HFF-Myc (cell line): Measurements from ENCODE around the gene IPO11.
"Not testable (repeated sequence)": the region's sequence is repeated elsewhere in the genome, so short reads cannot be mapped to it uniquely, and the experiment has no call there.

Experiments
- DNase-seq: peaks from one replicate; pipeline ENCODE4 v3.0.0-alpha.2; 2011; ENCODE audit warnings: low read depth; ENCODE audit errors: extremely low read depth
- H3K4me3 ChIP-seq: replicated peaks from 2 replicates; pipeline ENCODE4 v1.5.1; 2011; ENCODE audit warnings: low read depth, mild to moderate bottlenecking, control low read depth, low read length
- TF ChIP-seq, protein P1 (sequence below): IDR thresholded peaks from 2 replicates; pipeline ENCODE4 v1.5.1; 2012; ENCODE audit warnings: mild to moderate bottlenecking, low read depth, low read length, control low read depth; ENCODE audit errors: missing control alignments

IPO11 gene

DNA sequence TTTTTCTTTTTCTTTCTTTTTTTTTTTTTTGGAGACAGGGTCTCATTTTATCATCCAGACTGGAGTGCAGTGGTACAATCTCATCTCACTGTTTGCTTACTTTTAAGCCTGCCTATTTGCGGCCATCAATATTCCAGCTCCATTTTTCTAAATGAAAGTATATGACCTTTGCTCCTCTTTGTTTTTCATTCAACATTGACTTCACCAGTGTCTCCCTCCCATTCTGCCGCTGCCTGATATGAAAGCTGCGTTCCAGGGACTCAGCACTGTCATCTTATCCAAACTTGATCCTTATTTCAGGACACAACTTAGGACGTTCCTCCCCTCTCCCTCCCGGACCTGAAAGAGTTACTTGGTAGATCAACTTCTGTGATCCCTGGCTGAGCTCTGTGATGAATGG, 239.7 kb downstream of the IPO11 start:
- no peak overlapping the region for H3K4me3 ChIP-seq
- DNase-seq = no peak
- TF ChIP-seq, protein P1, sequence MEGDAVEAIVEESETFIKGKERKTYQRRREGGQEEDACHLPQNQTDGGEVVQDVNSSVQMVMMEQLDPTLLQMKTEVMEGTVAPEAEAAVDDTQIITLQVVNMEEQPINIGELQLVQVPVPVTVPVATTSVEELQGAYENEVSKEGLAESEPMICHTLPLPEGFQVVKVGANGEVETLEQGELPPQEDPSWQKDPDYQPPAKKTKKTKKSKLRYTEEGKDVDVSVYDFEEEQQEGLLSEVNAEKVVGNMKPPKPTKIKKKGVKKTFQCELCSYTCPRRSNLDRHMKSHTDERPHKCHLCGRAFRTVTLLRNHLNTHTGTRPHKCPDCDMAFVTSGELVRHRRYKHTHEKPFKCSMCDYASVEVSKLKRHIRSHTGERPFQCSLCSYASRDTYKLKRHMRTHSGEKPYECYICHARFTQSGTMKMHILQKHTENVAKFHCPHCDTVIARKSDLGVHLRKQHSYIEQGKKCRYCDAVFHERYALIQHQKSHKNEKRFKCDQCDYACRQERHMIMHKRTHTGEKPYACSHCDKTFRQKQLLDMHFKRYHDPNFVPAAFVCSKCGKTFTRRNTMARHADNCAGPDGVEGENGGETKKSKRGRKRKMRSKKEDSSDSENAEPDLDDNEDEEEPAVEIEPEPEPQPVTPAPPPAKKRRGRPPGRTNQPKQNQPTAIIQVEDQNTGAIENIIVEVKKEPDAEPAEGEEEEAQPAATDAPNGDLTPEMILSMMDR = no peak

DNA sequence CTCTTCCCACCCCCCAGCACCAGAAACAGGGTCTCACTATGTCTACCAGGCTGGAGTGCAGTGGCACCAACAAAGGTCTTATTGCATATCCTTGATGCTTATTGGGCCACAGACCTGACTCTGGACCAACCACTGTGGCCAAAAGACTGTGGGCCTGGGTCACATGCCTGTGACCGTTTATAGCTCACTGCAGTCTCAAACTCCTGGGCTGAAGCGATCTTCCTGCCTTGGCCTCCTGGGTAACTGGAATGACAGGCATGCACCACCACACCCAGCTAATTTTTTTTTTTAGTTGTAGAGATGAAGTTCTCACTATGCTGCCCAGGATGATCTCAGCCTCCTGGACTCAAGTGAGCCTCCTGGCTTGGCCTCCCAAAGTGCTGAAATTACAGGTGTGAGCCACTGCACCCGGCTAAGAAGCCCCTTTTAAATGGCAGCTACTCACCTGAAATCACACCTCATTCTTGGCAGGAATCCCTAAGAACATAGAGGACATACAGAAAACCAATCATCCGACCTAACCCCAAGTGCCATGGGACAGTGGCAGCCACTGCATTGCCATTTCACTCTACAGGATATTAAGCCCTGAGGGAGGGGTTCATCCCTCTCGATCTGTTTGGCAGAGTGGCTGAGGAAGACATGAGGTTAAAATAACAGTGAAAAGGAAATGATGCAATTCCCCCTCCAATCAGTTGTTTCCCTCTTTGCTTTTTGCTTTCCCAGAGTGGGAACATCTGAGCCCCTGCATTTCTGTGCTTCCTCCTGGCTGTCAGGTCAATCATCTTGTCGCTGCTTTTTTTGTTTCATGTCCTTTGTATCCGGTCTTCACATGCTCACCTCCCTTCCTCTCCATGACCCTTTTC, 240.7 kb downstream of the IPO11 start:
- H3K4me3 ChIP-seq = no peak overlapping the region
- TF ChIP-seq, protein P1 = no peak
- DNase-seq = no peak

DNA sequence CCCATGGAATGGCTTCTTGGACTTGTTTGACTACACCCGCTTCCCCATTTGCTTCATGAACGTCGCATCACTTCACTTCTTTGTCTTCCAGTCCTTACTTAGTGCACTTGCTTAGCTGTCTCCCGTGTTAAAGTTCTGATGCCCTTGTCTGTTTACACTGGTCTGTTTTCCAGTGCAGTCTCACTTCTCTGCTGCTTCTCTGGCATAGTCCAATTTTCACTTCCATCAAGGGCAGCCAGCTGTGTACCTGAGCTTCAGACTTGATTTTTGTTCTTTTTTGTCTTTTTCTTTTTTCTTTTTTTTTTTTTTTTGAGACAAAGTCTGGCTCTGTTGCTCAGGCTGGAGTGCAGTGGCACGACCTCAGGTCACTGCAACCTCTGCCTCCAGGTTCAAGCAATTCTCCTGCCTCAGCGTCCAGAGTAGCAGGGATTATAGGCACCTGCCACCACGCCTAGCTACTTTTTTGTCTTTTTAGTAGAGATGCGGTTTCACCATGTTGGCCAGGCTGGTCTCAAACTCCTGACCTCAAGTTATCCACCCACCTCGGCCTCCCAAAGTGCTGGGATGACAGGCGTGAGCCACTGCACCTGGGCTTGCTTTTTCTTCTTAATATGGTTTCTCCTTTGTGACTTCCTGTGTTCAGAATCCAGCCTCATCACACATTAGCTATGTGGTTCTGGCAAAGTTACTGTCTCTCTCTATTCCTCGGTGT, 241.5 kb downstream of the IPO11 start:
- no peak overlapping the region for H3K4me3 ChIP-seq
- no peak for DNase-seq
- TF ChIP-seq, protein P1 = no peak

DNA sequence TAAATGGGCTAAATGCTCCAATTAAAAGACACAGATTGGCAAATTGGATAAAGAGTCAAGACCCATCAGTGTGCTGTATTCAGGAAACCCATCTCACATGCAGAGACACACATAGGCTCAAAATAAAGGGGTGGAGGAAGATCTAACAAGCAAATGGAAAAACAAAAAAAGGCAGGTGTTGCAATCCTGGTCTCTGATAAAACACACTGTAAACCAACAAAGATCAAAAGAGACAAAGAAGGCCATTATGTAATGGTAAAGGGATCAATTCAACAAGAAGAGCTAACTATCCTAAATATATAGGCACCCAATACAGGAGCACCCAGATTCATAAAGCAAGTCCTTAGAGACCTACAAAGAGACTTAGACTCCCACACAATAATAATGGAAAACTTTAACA, 245.2 kb downstream of the IPO11 start:
- not testable (repeated sequence) for DNase-seq, H3K4me3 ChIP-seq

DNA sequence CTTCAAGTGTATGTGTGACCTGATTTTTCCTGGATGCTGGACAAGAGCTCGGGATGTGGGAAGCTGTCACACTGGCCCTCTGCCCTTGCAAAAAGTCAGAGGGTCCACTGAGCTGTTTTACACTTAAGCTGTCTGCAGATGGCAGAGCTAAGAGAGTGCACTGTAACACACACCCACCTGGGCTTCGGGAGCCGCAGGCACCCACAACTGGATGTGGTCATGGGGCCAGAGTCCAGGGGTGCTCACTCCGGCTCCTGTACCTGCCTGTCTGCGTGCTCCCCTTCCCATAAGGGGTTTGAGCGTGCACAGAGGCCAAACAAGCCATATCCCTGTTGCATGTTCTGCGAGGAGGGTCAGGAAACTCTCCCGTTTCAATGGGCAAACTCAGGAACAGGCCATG, 248.6 kb downstream of the IPO11 start:
- DNase-seq = no peak
- TF ChIP-seq, protein P1 = no peak
- no peak overlapping the region for H3K4me3 ChIP-seq

DNA sequence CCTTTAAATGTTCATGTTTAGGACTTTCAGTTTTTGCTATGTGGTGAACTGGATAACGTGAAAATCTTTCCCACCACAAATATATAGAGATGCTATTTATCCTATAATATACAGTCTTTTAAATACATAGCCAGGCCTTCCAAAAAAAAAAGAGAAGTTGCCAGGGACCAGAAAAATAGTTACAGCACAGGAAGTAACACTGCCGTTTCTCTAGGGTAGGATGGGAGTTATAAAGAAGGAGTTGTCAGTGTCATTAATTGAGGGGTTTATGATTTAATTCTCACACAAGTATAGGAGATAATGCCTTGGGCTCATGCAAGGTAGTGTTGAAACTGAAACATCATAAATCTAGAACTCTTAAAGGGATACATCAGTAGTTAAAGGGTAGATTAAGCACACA, 250.0 kb downstream of the IPO11 start:
- H3K4me3 ChIP-seq = no peak overlapping the region
- DNase-seq = no peak
- TF ChIP-seq, protein P1 = no peak

DNA sequence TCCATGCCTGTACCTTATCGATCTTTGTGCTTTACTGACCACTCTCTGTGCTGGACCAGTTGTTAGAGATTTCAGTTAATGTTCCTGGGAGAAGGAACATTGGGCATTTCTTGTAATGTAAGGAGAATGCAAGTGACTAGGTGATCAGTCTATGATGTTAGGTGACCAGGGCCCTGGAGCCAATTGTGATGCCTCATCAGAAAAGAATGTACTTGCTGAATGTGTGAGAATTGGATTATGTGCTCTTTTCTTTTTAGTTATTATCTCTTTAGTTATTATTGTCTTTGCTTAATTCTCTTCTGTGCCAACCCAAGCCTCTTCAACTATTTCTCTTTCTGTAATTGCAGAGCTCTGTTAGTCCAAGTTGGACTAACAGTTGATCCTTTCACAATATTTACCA, 258.9 kb downstream of the IPO11 start:
- DNase-seq = no peak
- TF ChIP-seq, protein P1 = no peak
- H3K4me3 ChIP-seq = no peak overlapping the region

DNA sequence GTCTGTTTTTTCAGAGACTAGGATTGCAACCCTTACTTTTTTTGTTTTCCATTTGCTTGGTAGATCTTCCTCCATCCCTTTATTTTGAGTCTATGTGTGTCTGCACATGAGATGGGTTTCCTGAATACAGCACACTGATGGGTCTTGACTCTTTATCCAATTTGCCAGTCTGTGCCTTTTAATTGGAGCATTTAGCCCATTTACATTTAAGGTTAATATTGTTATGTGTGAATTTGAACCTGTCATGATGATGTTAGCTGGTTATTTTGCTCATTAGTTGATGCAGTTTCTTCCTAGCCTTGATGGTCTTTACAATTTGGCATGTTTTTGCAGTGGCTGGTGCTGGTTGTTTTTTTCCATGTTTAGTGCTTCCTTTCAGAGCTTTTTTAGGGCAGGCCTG, 264.0 kb downstream of the IPO11 start:
- DNase-seq, H3K4me3 ChIP-seq: not testable (repeated sequence)
